GM03348 (cell line): ENCODE data around the gene MAFG.

Experiments used
- DNase-seq: peaks from one replicate; pipeline ENCODE4 v3.0.0; 2012; ENCODE audit warnings: low spot score

Gene MAFG

GRCh38 chr17:81909966-81910839 is 17.3 kb downstream of the MAFG start:
- DNase-seq: no peak

GRCh38 chr17:81909231-81909630 is 18.3 kb downstream of the MAFG start:
- DNase-seq: no peak

- DNase-seq: no peak
Measured at GRCh38 chr17:81908793-81909192, 18.7 kb downstream of the MAFG start.

- DNase-seq: no peak
Measured at GRCh38 chr17:81907219-81908145, 20.1 kb downstream of the MAFG start.

GRCh38 chr17:81906476-81907218 is 20.9 kb downstream of the MAFG start:
- no peak for DNase-seq

GRCh38 chr17:81905993-81906392 is 21.5 kb downstream of the MAFG start:
- no peak for DNase-seq

GRCh38 chr17:81905424-81905875 is 22.1 kb downstream of the MAFG start:
- no peak for DNase-seq

GRCh38 chr17:81904600-81905423 is 22.7 kb downstream of the MAFG start:
- no peak for DNase-seq

- no peak for DNase-seq
Measured at GRCh38 chr17:81903896-81904599, 23.5 kb downstream of the MAFG start.

GRCh38 chr17:81903415-81903831 is 24.1 kb downstream of the MAFG start:
- no peak for DNase-seq

GRCh38 chr17:81902653-81903414 is 24.7 kb downstream of the MAFG start:
- DNase-seq: no peak

- DNase-seq: peak; percentile 45
Measured at GRCh38 chr17:81902023-81902652, 25.4 kb downstream of the MAFG start, which contains the start of gene NPB. Gene NPB, plus strand, starts transcription at chr17:81902238. Its CDS starts 40 bp downstream, at chr17:81902278.

GRCh38 chr17:81901167-81902022 is 26.1 kb downstream of the MAFG start:
- DNase-seq: no peak

- DNase-seq: no peak
Measured at GRCh38 chr17:81900181-81900820, 27.2 kb downstream of the MAFG start.

GRCh38 chr17:81899514-81900166 is 27.9 kb downstream of the MAFG start:
- no peak for DNase-seq

- no peak for DNase-seq
Measured at GRCh38 chr17:81898885-81899284, 28.6 kb downstream of the MAFG start.
